MM.1S (cell line): ENCODE data around the gene ARSI.

Experiments used
- DNase-seq: peaks from one replicate; pipeline ENCODE4 v3.0.0-alpha.2; 2015
- H2AFZ ChIP-seq: fragments of 300-600 bp; sonication (generic); 2 replicates; pipeline ENCODE4 v1.6.0; 2016; ENCODE audit warnings: antibody characterized with exemption, low read length
- H3F3A ChIP-seq: fragments of 300-600 bp; sonication (generic); 2 replicates; pipeline ENCODE4 v1.6.1; 2016; ENCODE audit warnings: mild to moderate bottlenecking, antibody characterized with exemption, low read length, moderate library complexity, mixed read lengths; ENCODE audit not compliant: insufficient read depth
- H3K27ac ChIP-seq: fragments of 300-600 bp; sonication (generic); 2 replicates; pipeline ENCODE4 v1.5.1; 2016; ENCODE audit warnings: mild to moderate bottlenecking, low read length
- H3K27me3 ChIP-seq: fragments of 300-600 bp; sonication (generic); replicated peaks from 2 replicates; pipeline ENCODE4 v1.6.0; 2016; ENCODE audit warnings: low read length; ENCODE audit not compliant: insufficient read depth
- H3K36me3 ChIP-seq: fragments of 300-600 bp; sonication (generic); replicated peaks from 2 replicates; pipeline ENCODE4 v1.6.1; 2016; ENCODE audit warnings: mild to moderate bottlenecking, low read length, mixed read lengths; ENCODE audit not compliant: insufficient read depth
- H3K4me1 ChIP-seq: fragments of 300-600 bp; sonication (generic); 2 replicates; pipeline ENCODE4 v1.6.1; 2016; ENCODE audit warnings: low read length, mixed read lengths
- H3K4me2 ChIP-seq: fragments of 300-600 bp; sonication (generic); 2 replicates; pipeline ENCODE4 v1.6.0; 2016; ENCODE audit warnings: low read depth, low read length
- H3K4me3 ChIP-seq: fragments of 300-600 bp; sonication (generic); 2 replicates; pipeline ENCODE4 v1.5.1; 2016; ENCODE audit warnings: low read length, mixed read lengths
- H3K79me2 ChIP-seq: fragments of 300-600 bp; sonication (generic); 2 replicates; pipeline ENCODE4 v1.6.1; 2016; ENCODE audit warnings: mixed run types, low read length, mixed read lengths
- H3K9ac ChIP-seq: fragments of 300-600 bp; sonication (generic); 2 replicates; pipeline ENCODE4 v1.6.1; 2016; ENCODE audit warnings: low read length, mixed read lengths
- H3K9me2 ChIP-seq: fragments of 300-600 bp; sonication (generic); replicated peaks from 2 replicates; pipeline ENCODE4 v1.6.1; 2016; ENCODE audit warnings: mild to moderate bottlenecking, low read length, mixed read lengths; ENCODE audit not compliant: insufficient read depth
- H3K9me3 ChIP-seq: fragments of 300-600 bp; sonication (generic); replicated peaks from 2 replicates; pipeline ENCODE4 v1.6.1; 2016; ENCODE audit warnings: mild to moderate bottlenecking, low read length, mixed read lengths; ENCODE audit not compliant: insufficient read depth
- H4K20me1 ChIP-seq: fragments of 300-600 bp; sonication (generic); 2 replicates; pipeline ENCODE4 v1.6.1; 2016; ENCODE audit warnings: mild to moderate bottlenecking, low read length, moderate library complexity, mixed read lengths; ENCODE audit not compliant: insufficient read depth
- CTCF ChIP-seq: fragments of 300-600 bp; sonication (generic); IDR thresholded peaks from 2 replicates; pipeline ENCODE4 v1.5.1; 2016; ENCODE audit warnings: antibody characterized with exemption, low read length, mixed read lengths
- EZH2 ChIP-seq: fragments of 300-600 bp; sonication (generic); optimal IDR thresholded peaks from 2 replicates; pipeline ENCODE3; 2017; ENCODE audit warnings: low read depth, mild to moderate bottlenecking, antibody characterized with exemption, low read length, mixed read lengths
- EZH2phosphoT487 ChIP-seq: fragments of 300-600 bp; sonication (generic); IDR thresholded peaks from 2 replicates; pipeline ENCODE4 v1.6.1; 2018; ENCODE audit warnings: antibody characterized with exemption, low read length

The ARSI gene

GRCh38 chr5:150318613-150319483 lies 16.1 kb upstream of the ARSI start:
- H2AFZ ChIP-seq: no peak overlapping the region
- no peaks in the 10 kb centered on the region for H3K9me3 ChIP-seq
- H3K27ac ChIP-seq: no peak overlapping the region

GRCh38 chr5:150317048-150318003 lies 14.6 kb upstream of the ARSI start:
- TF ChIP-seq CTCF (no peak), EZH2phosphoT487 (no peak), EZH2 (no peak)
- H2AFZ ChIP-seq: no peak overlapping the region
- no peaks in the 10 kb centered on the region for H3K79me2 ChIP-seq
- H3K36me3 ChIP-seq: no peaks in the 10 kb centered on the region
- no peaks in the 10 kb centered on the region for H3K27me3 ChIP-seq
- no peak overlapping the region for H3K27ac ChIP-seq
- H3K4me2 ChIP-seq: no peak overlapping the region
- DNase-seq: no peak
- no peaks in the 10 kb centered on the region for H3F3A ChIP-seq
- H3K9me3 ChIP-seq: no peaks in the 10 kb centered on the region
- H3K4me1 ChIP-seq: peaks cover 22% of the 10 kb centered on the region
- no peak overlapping the region for H3K9ac ChIP-seq
- no peak overlapping the region for H3K4me3 ChIP-seq
- H3K9me2 ChIP-seq: no peaks in the 10 kb centered on the region
- H4K20me1 ChIP-seq: no peaks in the 10 kb centered on the region

More at GRCh38 chr5:150318613-150319483, 16.1 kb upstream of the ARSI start:
- H3K4me2 ChIP-seq: no peak overlapping the region
- DNase-seq: no peak
- H3K4me1 ChIP-seq: peaks cover 15% of the 10 kb centered on the region
- H3K27me3 ChIP-seq: no peaks in the 10 kb centered on the region
- no peaks in the 10 kb centered on the region for H3F3A ChIP-seq
- H3K9ac ChIP-seq: no peak overlapping the region
- no peaks in the 10 kb centered on the region for H3K9me2 ChIP-seq
- H3K79me2 ChIP-seq: no peaks in the 10 kb centered on the region
- TF ChIP-seq EZH2phosphoT487 (no peak), CTCF (no peak), EZH2 (no peak)
- no peaks in the 10 kb centered on the region for H4K20me1 ChIP-seq
- no peaks in the 10 kb centered on the region for H3K36me3 ChIP-seq
- H3K4me3 ChIP-seq: no peak overlapping the region

- Histone ChIP-seq H3K27ac (no peak overlapping the region), H3K9ac (no peak overlapping the region), H4K20me1 (no peaks in the 10 kb centered on the region), H3K4me1 (peaks cover 19% of the 10 kb centered on the region), H3K9me3 (no peaks in the 10 kb centered on the region), H3K36me3 (no peaks in the 10 kb centered on the region), H2AFZ (no peak overlapping the region), H3K4me3 (no peak overlapping the region), H3K9me2 (no peaks in the 10 kb centered on the region), H3K79me2 (no peaks in the 10 kb centered on the region), H3F3A (no peaks in the 10 kb centered on the region), H3K27me3 (no peaks in the 10 kb centered on the region), H3K4me2 (no peak overlapping the region)
- no peak for DNase-seq
- TF ChIP-seq EZH2 (no peak), CTCF (no peak), EZH2phosphoT487 (no peak)
Observed at GRCh38 chr5:150316320-150316719, 13.6 kb upstream of the ARSI start.
